K562 (cell line): Measurements from ENCODE around the gene TANC1. TPM values are rescaled to one million over a fixed set of nuclear protein-coding genes. Genes with fewer than 3 reads are reported as not detected.
A peak's percentile ranks its signal among the peaks of the same experiment; 100 is the strongest.

Experiments used
- ATAC-seq: fragments of 200-7000 bp; cut with Tn5 transposase; 3 replicates; pipeline ENCODE4 v1.9.1; 2020; ENCODE audit warnings: moderate library complexity
- BruUV-seq: library from RNA; stranded (reverse); fragments of 400-500 nt; replicated peaks from 2 replicates; lab custom pipeline; 2021; lab: Mats Ljungman, UMichigan
- CTCF ChIA-PET: fragments of 300-600 bp; formaldehyde crosslinking; extraction: SDS; loops from one replicate; lab custom pipeline; 2021; ENCODE audit warnings: low intra/inter-chr PET ratio; lab: Yijun Ruan, JAX
- POLR2A ChIA-PET: fragments of 300-600, 350-650 bp; sonication (Branson Sonifier 250); formaldehyde crosslinking; extraction: SDS; loops from one replicate; lab custom pipeline; 2021; ENCODE audit warnings: antibody characterized with exemption, inconsistent platforms; lab: Yijun Ruan, JAX
- DNase-seq, 4 experiments: peaks; one replicate each; pipeline versions ENCODE4 v3.0.0 to v3.0.0-alpha.2; 2011 to 2018; ENCODE audit warnings: low spot score in 3 of 4, mixed read lengths in 3 of 4; ENCODE audit errors: extremely low read depth in 1 of 4
- FAIRE-seq: peaks from 2 replicates; lab custom pipeline; 2011; peaks lifted over from hg19 to GRCh38; lab: Jason Lieb, UNC
- H2AFZ ChIP-seq: 2 replicates; pipeline ENCODE4 v1.6.0; 2011; ENCODE audit warnings: low read depth, low read length, control low read depth, inconsistent platforms
- H3K27ac ChIP-seq: fragments of 200-600 bp; 3 replicates; pipeline ENCODE4 v1.8.0; 2011; ENCODE audit warnings: low read depth, mild to moderate bottlenecking, control low read depth, inconsistent platforms, low read length, moderate library complexity, mixed read lengths; ENCODE audit errors: extremely low read depth
- H3K27me3 ChIP-seq, 2 experiments: fragments of 300-600 bp in 1 of 2; 2 replicates in 1 of 2; 3 replicates in 1 of 2; pipeline versions ENCODE4 v1.6.0 to v1.8.0; 2011; ENCODE audit warnings: inconsistent platforms in 2 of 2, low read length in 2 of 2, mild to moderate bottlenecking in 1 of 2, mixed read lengths in 1 of 2, moderate library complexity in 1 of 2; ENCODE audit not compliant: control insufficient read depth in 2 of 2, insufficient read depth in 2 of 2
- H3K36me3 ChIP-seq: fragments of 300-600 bp; 3 replicates; pipeline ENCODE4 v1.8.0; 2011; ENCODE audit warnings: mild to moderate bottlenecking, low read length, inconsistent platforms; ENCODE audit not compliant: control insufficient read depth, insufficient read depth
- H3K4me1 ChIP-seq, 2 experiments: fragments of 200-600 bp in 1 of 2; replicated peaks in 1 of 2; 2 replicates in 1 of 2; 3 replicates in 1 of 2; pipeline versions ENCODE4 v1.5.1 to v1.8.0; 2011; ENCODE audit warnings: inconsistent platforms in 2 of 2, low read length in 2 of 2, mild to moderate bottlenecking in 1 of 2, mixed read lengths in 1 of 2, moderate library complexity in 1 of 2; ENCODE audit not compliant: control insufficient read depth in 2 of 2, insufficient read depth in 2 of 2
- H3K4me2 ChIP-seq: 2 replicates; pipeline ENCODE4 v1.6.1; 2011; ENCODE audit warnings: low read length, control low read depth, inconsistent platforms, mixed read lengths; ENCODE audit not compliant: insufficient read depth
- H3K4me3 ChIP-seq: fragments of 200-600 bp; sonication (generic), shearing (Covaris generic); 2 replicates; pipeline ENCODE4 v1.5.1; 2016; ENCODE audit warnings: control low read depth, inconsistent platforms
- H3K79me2 ChIP-seq: fragments of 200-600 bp; 3 replicates; pipeline ENCODE4 v1.8.0; 2011; ENCODE audit warnings: low read length, inconsistent platforms; ENCODE audit not compliant: control insufficient read depth, insufficient read depth
- H3K9ac ChIP-seq, 2 experiments: 2 replicates each; pipeline versions ENCODE4 v1.6.0 to v1.6.1; 2011; ENCODE audit warnings: low read depth in 2 of 2, low read length in 2 of 2, control low read depth in 1 of 2, inconsistent platforms in 1 of 2, mild to moderate bottlenecking in 1 of 2, mixed read lengths in 1 of 2; ENCODE audit not compliant: insufficient read depth in 1 of 2
- H3K9me1 ChIP-seq: one replicate; pipeline ENCODE4 v1.6.0; 2011; ENCODE audit warnings: inconsistent platforms, mild to moderate bottlenecking, low read length, moderate library complexity; ENCODE audit not compliant: control insufficient read depth, insufficient read depth
- H3K9me3 ChIP-seq: replicated peaks from 2 replicates; pipeline ENCODE4 v1.5.1; 2011; ENCODE audit warnings: low read depth, low read length, inconsistent platforms; ENCODE audit not compliant: control insufficient read depth, insufficient read depth
- H4K20me1 ChIP-seq: replicated peaks from 2 replicates; pipeline ENCODE4 v1.6.1; 2011; ENCODE audit warnings: low read length, inconsistent platforms, mixed read lengths; ENCODE audit not compliant: control insufficient read depth, insufficient read depth
- CBX3 ChIP-seq, 2 experiments: IDR thresholded peaks; 1 replicate in 1 of 2; 2 replicates in 1 of 2; pipeline ENCODE4 v1.6.1; 2012; ENCODE audit warnings: inconsistent platforms in 2 of 2, low read length in 2 of 2, borderline replicate concordance in 1 of 2, control low read depth in 1 of 2
- CC2D1A ChIP-seq: fragments of 450-650 bp; IDR thresholded peaks from 2 replicates; pipeline ENCODE4 v1.6.1; 2017; ENCODE audit warnings: mild to moderate bottlenecking
- FOXP1 ChIP-seq: sonication (generic); formaldehyde crosslinking; IDR thresholded peaks from 2 replicates; pipeline ENCODE4 v1.8.0; 2022; ENCODE audit warnings: mild to moderate bottlenecking, missing genetic modification reagents
- MXI1 ChIP-seq: IDR thresholded peaks from 2 replicates; pipeline ENCODE4 v1.6.1; 2011; ENCODE audit warnings: low read depth, mild to moderate bottlenecking, improper control_type of control experiment, low read length
- NFE2 ChIP-seq: IDR thresholded peaks from 2 replicates; pipeline ENCODE4 v1.6.1; 2014; ENCODE audit warnings: antibody characterized with exemption, low read depth
- NFRKB ChIP-seq: fragments of 450-650 bp; IDR thresholded peaks from 2 replicates; pipeline ENCODE4 v1.6.1; 2016; ENCODE audit warnings: low read depth
- ZNF507 ChIP-seq: conservative IDR thresholded peaks from 2 replicates; pipeline ENCODE4 v1.6.1; 2017; ENCODE audit warnings: missing genetic modification characterization, missing compliant biosample characterization
- WGBS: fragments of 100-300 bp; shearing (Covaris generic); methylation state at CpG from one replicate; pipeline ENCODE4 v1.1.6; 2016; ENCODE audit warnings: low coverage, mixed read lengths; ENCODE audit not compliant: insufficient coverage; ENCODE audit errors: missing lambda C conversion rate; 5-methylcytosine and 5-hydroxymethylcytosine counted together
- in situ Hi-C: fragments of 300-500 bp; cut with MboI; formaldehyde crosslinking; loops from 4 replicates; pipeline ENCODE4 v1.15.0; 2018; ENCODE audit warnings: inconsistent platforms, mixed read lengths
- intact Hi-C: fragments of 100-400 bp; cut with micrococcal nuclease; formaldehyde crosslinking; loops from 2 replicates; pipeline ENCODE4 v1.14.2; 2022
- polyA plus RNA-seq, 8 experiments: library from polyadenylated mRNA; depleted of rRNA in 4 of 8; stranded (reverse) in 5 of 8; unstranded in 3 of 8; fragments of >200 nt; fragmentation: Nextera tagmentation in 2 of 8; fragmentation: Illumina TruSeq in 1 of 8; extraction: Ambion mirVana in 2 of 8; extraction: Trizol in 1 of 8; gene quantifications; 2 replicates each; pipeline versions ENCODE4 v1.2.1 to v1.2.3, GENCODE V29; 2011 to 2014; ENCODE audit warnings: inconsistent platforms in 1 of 8, missing spikeins in 1 of 8
- total RNA-seq, 7 experiments: library from RNA; depleted of rRNA in 6 of 7; stranded (reverse); fragments of >200 nt in 6 of 7; fragmentation: Illumina TruSeq in 2 of 7; extraction: Trizol in 2 of 7; gene quantifications; 2 replicates each; pipeline versions ENCODE4 v1.2.1 to v1.2.3, GENCODE V29; 2011 to 2021; ENCODE audit warnings: low replicate concordance in 1 of 7
- TF ChIP-seq, protein P1 (sequence below), 2 experiments: fragments of 450-650 bp; IDR thresholded peaks; 2 replicates each; pipeline ENCODE4 v1.6.1; 2018; ENCODE audit warnings: mild to moderate bottlenecking in 2 of 2, low read depth in 1 of 2; ENCODE audit not compliant: partially characterized antibody in 2 of 2
- TF ChIP-seq, protein P2 (sequence below): sonication (generic); formaldehyde crosslinking; IDR thresholded peaks from 2 replicates; pipeline ENCODE4 v1.8.0; 2022; ENCODE audit warnings: mild to moderate bottlenecking, missing genetic modification reagents, borderline replicate concordance
- TF ChIP-seq, protein P3 (sequence below): fragments of 450-650 bp; IDR thresholded peaks from 2 replicates; pipeline ENCODE4 v1.6.1; 2016; ENCODE audit warnings: mild to moderate bottlenecking

The TANC1 gene
- total and polyA plus RNA-seq, 9 of the 15 experiments (the other 6 are each of a cell fraction or from before 2014, with no cell fraction given): under 0.01 to 0.20 (median 0.07) TPM; not detected in 1

DNA sequence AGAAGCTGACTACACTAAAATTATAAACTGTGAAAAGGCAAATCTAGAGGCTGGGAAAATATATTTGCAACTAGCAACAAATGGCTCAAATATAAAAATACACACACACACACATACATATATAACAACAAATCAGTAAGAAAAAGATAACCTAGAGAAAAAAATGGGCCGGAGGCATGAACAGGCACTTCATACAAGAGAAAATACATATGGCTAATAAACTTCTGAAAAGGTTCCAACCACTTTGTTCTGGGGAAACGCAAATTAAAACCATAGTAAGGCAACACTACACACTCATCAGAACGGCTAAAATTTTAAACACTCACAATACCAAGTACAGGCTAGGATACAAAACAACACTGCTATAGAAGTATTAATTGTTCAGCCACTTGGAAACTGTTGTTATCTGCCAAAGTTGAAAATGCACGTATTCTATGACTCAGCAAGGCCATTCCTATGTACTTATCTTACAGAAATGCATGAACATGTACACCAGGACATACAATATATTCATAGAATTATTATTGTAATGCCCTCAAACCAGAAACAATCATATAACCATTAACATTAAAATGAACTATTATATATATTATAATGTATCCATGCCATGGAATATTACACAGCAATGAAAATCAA, 302.4 kb downstream of the TANC1 start:
- H3K4me2 ChIP-seq: no peak overlapping the region
- FAIRE-seq: peak; percentile 57
- no peak overlapping the region for H3K9ac ChIP-seq
- H3K36me3 ChIP-seq: peaks cover 18% of the 10 kb centered on the region; the same call in 1 of the 3 replicates
- H4K20me1 ChIP-seq: no peaks in the 10 kb centered on the region
- H3K9me3 ChIP-seq: no peaks in the 10 kb centered on the region
- 67% methylated on average over 4 of the region's 4 CpGs for WGBS
- no peaks in the 10 kb centered on the region for H3K27me3 ChIP-seq
- no peak overlapping the region for H3K4me3 ChIP-seq
- BruUV-seq: no TSS peak
- H2AFZ ChIP-seq: no peak overlapping the region
- no peaks in the 10 kb centered on the region for H3K9me1 ChIP-seq
- in situ Hi-C loops (no loop called here), intact Hi-C loops (no loop called here)
- ChIA-PET POLR2A (interaction anchor here (0.9 to 2.0 kb wide), 2 partner anchors 10 to 219 kb away, joined by 3 to 5 read pairs; no protein-coding TSS in a partner anchor), CTCF (no interaction called here)
- peak in 1 of 4 experiments; percentile 26 for DNase-seq
- H3K27ac ChIP-seq: 0 out of 3 replicates have a peak overlapping the region, but pooled peaks have one; percentile 14
- peak; percentile 38 for ATAC-seq
- H3K4me1 ChIP-seq: peaks cover 4 to 6% of the 10 kb centered on the region in 2 experiments; a peak in 3 of 5 replicates
- H3K79me2 ChIP-seq: no peaks in the 10 kb centered on the region
- TF ChIP-seq CBX3 (IDR thresholded peaks at IDR 0.05; ENCODE audit: borderline replicate concordance in 1 of 2, low read length in 2 of 2) (peak in 1 of 2 experiments; percentile 12; a peak in 1 of 3 replicates), MXI1 (no peak), NFRKB (0 out of 2 replicates have a peak, but pooled peaks have one; percentile 40), FOXP1 (no peak), CC2D1A (peak; percentile 28; the same call in 1 of the 2 replicates), ZNF507 (peak; percentile 26; the same call in 1 of the 2 replicates), NFE2 (peak; percentile 75)
- TF ChIP-seq, protein P1, sequence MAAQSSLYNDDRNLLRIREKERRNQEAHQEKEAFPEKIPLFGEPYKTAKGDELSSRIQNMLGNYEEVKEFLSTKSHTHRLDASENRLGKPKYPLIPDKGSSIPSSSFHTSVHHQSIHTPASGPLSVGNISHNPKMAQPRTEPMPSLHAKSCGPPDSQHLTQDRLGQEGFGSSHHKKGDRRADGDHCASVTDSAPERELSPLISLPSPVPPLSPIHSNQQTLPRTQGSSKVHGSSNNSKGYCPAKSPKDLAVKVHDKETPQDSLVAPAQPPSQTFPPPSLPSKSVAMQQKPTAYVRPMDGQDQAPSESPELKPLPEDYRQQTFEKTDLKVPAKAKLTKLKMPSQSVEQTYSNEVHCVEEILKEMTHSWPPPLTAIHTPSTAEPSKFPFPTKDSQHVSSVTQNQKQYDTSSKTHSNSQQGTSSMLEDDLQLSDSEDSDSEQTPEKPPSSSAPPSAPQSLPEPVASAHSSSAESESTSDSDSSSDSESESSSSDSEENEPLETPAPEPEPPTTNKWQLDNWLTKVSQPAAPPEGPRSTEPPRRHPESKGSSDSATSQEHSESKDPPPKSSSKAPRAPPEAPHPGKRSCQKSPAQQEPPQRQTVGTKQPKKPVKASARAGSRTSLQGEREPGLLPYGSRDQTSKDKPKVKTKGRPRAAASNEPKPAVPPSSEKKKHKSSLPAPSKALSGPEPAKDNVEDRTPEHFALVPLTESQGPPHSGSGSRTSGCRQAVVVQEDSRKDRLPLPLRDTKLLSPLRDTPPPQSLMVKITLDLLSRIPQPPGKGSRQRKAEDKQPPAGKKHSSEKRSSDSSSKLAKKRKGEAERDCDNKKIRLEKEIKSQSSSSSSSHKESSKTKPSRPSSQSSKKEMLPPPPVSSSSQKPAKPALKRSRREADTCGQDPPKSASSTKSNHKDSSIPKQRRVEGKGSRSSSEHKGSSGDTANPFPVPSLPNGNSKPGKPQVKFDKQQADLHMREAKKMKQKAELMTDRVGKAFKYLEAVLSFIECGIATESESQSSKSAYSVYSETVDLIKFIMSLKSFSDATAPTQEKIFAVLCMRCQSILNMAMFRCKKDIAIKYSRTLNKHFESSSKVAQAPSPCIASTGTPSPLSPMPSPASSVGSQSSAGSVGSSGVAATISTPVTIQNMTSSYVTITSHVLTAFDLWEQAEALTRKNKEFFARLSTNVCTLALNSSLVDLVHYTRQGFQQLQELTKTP (IDR thresholded peaks at IDR 0.05; ENCODE audit: low read depth in 1 of 2, partially characterized antibody in 2 of 2): peak in 1 of 2 experiments; percentile 98
- TF ChIP-seq, protein P2, sequence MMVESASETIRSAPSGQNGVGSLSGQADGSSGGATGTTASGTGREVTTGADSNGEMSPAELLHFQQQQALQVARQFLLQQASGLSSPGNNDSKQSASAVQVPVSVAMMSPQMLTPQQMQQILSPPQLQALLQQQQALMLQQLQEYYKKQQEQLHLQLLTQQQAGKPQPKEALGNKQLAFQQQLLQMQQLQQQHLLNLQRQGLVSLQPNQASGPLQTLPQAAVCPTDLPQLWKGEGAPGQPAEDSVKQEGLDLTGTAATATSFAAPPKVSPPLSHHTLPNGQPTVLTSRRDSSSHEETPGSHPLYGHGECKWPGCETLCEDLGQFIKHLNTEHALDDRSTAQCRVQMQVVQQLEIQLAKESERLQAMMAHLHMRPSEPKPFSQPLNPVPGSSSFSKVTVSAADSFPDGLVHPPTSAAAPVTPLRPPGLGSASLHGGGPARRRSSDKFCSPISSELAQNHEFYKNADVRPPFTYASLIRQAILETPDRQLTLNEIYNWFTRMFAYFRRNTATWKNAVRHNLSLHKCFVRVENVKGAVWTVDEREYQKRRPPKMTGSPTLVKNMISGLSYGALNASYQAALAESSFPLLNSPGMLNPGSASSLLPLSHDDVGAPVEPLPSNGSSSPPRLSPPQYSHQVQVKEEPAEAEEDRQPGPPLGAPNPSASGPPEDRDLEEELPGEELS (CRISPR knock-in tag): no peak
- TF ChIP-seq, protein P3, sequence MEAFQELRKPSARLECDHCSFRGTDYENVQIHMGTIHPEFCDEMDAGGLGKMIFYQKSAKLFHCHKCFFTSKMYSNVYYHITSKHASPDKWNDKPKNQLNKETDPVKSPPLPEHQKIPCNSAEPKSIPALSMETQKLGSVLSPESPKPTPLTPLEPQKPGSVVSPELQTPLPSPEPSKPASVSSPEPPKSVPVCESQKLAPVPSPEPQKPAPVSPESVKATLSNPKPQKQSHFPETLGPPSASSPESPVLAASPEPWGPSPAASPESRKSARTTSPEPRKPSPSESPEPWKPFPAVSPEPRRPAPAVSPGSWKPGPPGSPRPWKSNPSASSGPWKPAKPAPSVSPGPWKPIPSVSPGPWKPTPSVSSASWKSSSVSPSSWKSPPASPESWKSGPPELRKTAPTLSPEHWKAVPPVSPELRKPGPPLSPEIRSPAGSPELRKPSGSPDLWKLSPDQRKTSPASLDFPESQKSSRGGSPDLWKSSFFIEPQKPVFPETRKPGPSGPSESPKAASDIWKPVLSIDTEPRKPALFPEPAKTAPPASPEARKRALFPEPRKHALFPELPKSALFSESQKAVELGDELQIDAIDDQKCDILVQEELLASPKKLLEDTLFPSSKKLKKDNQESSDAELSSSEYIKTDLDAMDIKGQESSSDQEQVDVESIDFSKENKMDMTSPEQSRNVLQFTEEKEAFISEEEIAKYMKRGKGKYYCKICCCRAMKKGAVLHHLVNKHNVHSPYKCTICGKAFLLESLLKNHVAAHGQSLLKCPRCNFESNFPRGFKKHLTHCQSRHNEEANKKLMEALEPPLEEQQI: peak; percentile 58; the same call in 1 of the 2 replicates
